Activated CD8-positive, alpha-beta T cell treated with anti-CD3 and anti-CD28 coated beads for 36 hours (primary cell): ENCODE data around the gene LARP6. TPM values are rescaled to one million over a fixed set of nuclear protein-coding genes. Genes with fewer than 3 reads are reported as not detected.
"Not testable (repeated sequence)": the region's sequence is repeated elsewhere in the genome, so short reads cannot be mapped to it uniquely, and the experiment has no call there.

Source experiments
- ATAC-seq: fragments of 200-7000 bp; cut with Tn5 transposase; one replicate; pipeline ENCODE4 v1.10.0; 2021; ENCODE audit warnings: mild to moderate bottlenecking, moderate library complexity
- CTCF ChIA-PET: fragments of 350-600 bp; sonication (Branson Sonifier 250); formaldehyde crosslinking; loops from one replicate; lab custom pipeline; 2021; ENCODE audit warnings: antibody characterized with exemption; lab: Charles Lee
- POLR2A ChIA-PET: fragments of 350-600 bp; sonication (Branson Sonifier 250); formaldehyde crosslinking; loops from one replicate; lab custom pipeline; 2021; ENCODE audit warnings: antibody characterized with exemption; lab: Charles Lee
- DNase-seq: peaks from one replicate; pipeline ENCODE4 v3.0.0-alpha.2; 2020
- H3K27ac Mint-ChIP-seq: one replicate; pipeline ENCODE4 v1.8.0; 2021; ENCODE audit warnings: mild to moderate bottlenecking, mixed read lengths
- H3K27me3 Mint-ChIP-seq: one replicate; pipeline ENCODE4 v1.8.0; 2021; ENCODE audit warnings: mixed read lengths
- H3K36me3 Mint-ChIP-seq: one replicate; pipeline ENCODE4 v1.8.0; 2021; ENCODE audit warnings: low read depth, mixed read lengths
- H3K4me1 Mint-ChIP-seq: one replicate; pipeline ENCODE4 v1.8.0; 2021; ENCODE audit warnings: low read depth, mixed read lengths
- H3K4me3 Mint-ChIP-seq: one replicate; pipeline ENCODE4 v1.8.0; 2021; ENCODE audit warnings: mild to moderate bottlenecking, moderate library complexity, mixed read lengths
- H3K9me3 Mint-ChIP-seq: one replicate; pipeline ENCODE4 v1.8.0; 2021; ENCODE audit warnings: mixed read lengths
- CTCF ChIP-seq: fragments of 200-600 bp; IDR thresholded peaks from one replicate; pipeline ENCODE4 v1.8.0; 2022; ENCODE audit warnings: antibody characterized with exemption, mild to moderate bottlenecking
- intact Hi-C: fragments of 100-400 bp; cut with micrococcal nuclease; formaldehyde crosslinking; loops from one replicate; pipeline ENCODE4 v1.10.0; 2022
- total RNA-seq, 2 experiments: library from RNA; stranded (reverse); gene quantifications; one replicate each; pipeline ENCODE4 v1.2.3, GENCODE V29; 2021

LARP6 gene
- total RNA-seq, 2 experiments from 2014 or later: 0.36 to 0.41 TPM

GRCh38 chr15:70817266-70817665 lies 36.7 kb downstream of the LARP6 start:
- DNase-seq (no peak), ATAC-seq (no peak)
- CTCF ChIA-PET: interaction anchor here (0.7 to 1.4 kb wide), 2 partner anchors 95 to 177 kb away, joined by 3 to 4 read pairs; no protein-coding TSS in a partner anchor
- Mint-ChIP-seq H3K9me3 (no peaks in the 10 kb centered on the region), H3K27ac (no peak overlapping the region), H3K4me3 (no peak overlapping the region), H3K36me3 (no peaks in the 10 kb centered on the region), H3K27me3 (no peaks in the 10 kb centered on the region), H3K4me1 (no peaks in the 10 kb centered on the region)
- POLR2A ChIA-PET: no interaction called here
- intact Hi-C loops: no loop called here
- no peak for TF ChIP-seq CTCF

- POLR2A ChIA-PET: no interaction called here
- intact Hi-C loops: no loop called here
- H3K36me3 Mint-ChIP-seq: no peaks in the 10 kb centered on the region
- no peak overlapping the region for H3K27ac Mint-ChIP-seq
- H3K27me3 Mint-ChIP-seq: no peaks in the 10 kb centered on the region
- CTCF ChIA-PET: no interaction called here
- ATAC-seq (no peak), DNase-seq (no peak)
- TF ChIP-seq CTCF: no peak
- no peak overlapping the region for H3K4me3 Mint-ChIP-seq
- H3K9me3 Mint-ChIP-seq: no peaks in the 10 kb centered on the region
- no peaks in the 10 kb centered on the region for H3K4me1 Mint-ChIP-seq
Measured at GRCh38 chr15:70815604-70816003, 38.4 kb downstream of the LARP6 start.

GRCh38 chr15:70815011-70815410 lies 38.9 kb downstream of the LARP6 start:
- intact Hi-C loops, ATAC-seq, H3K27ac Mint-ChIP-seq, POLR2A ChIA-PET, DNase-seq, H3K27me3 Mint-ChIP-seq, H3K36me3 Mint-ChIP-seq, H3K4me3 Mint-ChIP-seq, H3K9me3 Mint-ChIP-seq, H3K4me1 Mint-ChIP-seq: not testable (repeated sequence)
- CTCF ChIA-PET: interaction anchor here (1.2 kb wide), 1 partner anchor 92 kb away, joined by 4 read pairs; no protein-coding TSS in a partner anchor

- no peak for TF ChIP-seq CTCF
- Mint-ChIP-seq H3K9me3 (no peaks in the 10 kb centered on the region), H3K36me3 (no peaks in the 10 kb centered on the region), H3K27ac (no peak overlapping the region), H3K4me1 (no peaks in the 10 kb centered on the region), H3K27me3 (peaks cover 1% of the 10 kb centered on the region), H3K4me3 (no peak overlapping the region)
- DNase-seq (no peak), ATAC-seq (no peak)
- ChIA-PET CTCF (interaction anchor here (1.4 to 4.2 kb wide), 5 partner anchors 11 to 145 kb away, joined by 3 to 23 read pairs (median 8); no protein-coding TSS in a partner anchor), POLR2A (no interaction called here)
- intact Hi-C loops: loop anchor here (5.0 kb wide), 1 partner anchor 136 kb away; no protein-coding TSS in a partner anchor
Measured at GRCh38 chr15:70812827-70813364, 41.1 kb downstream of the LARP6 start.

- H3K27me3 Mint-ChIP-seq: peaks cover 1% of the 10 kb centered on the region
- H3K9me3 Mint-ChIP-seq: no peaks in the 10 kb centered on the region
- DNase-seq: no peak
- no peak for ATAC-seq
- H3K27ac Mint-ChIP-seq: no peak overlapping the region
- no peak for TF ChIP-seq CTCF
- H3K36me3 Mint-ChIP-seq: no peaks in the 10 kb centered on the region
- H3K4me1 Mint-ChIP-seq: no peaks in the 10 kb centered on the region
- ChIA-PET CTCF (interaction anchor here (0.7 to 4.2 kb wide), 15 partner anchors 10 to 149 kb away, joined by 3 to 23 read pairs (median 5); no protein-coding TSS in a partner anchor), POLR2A (no interaction called here)
- intact Hi-C loops: loop anchor here (5.0 kb wide), 1 partner anchor 134 kb away; no protein-coding TSS in a partner anchor
- no peak overlapping the region for H3K4me3 Mint-ChIP-seq
Measured at GRCh38 chr15:70810916-70811578, 42.9 kb downstream of the LARP6 start.
